HUDEP-2 (cell line): Measurements from ENCODE around the gene TPSD1.
"Not testable (repeated sequence)": the region's sequence is repeated elsewhere in the genome, so short reads cannot be mapped to it uniquely, and the experiment has no call there.

Experiments
- DNase-seq, 76 experiments: peaks; one replicate each; lab custom pipeline; 2025; ENCODE audit not compliant: unreplicated experiment in 76 of 76; lab: John Stamatoyannopoulos, UW

Gene TPSD1

GRCh38 chr16:1240436-1240835 is 15.4 kb upstream of the TPSD1 start, which contains the start of gene TPSAB1:
Gene TPSAB1 (plus strand): TSS chr16:1240705. CDS start chr16:1240939, 234 bp downstream.
- not testable (repeated sequence) for DNase-seq

DNA sequence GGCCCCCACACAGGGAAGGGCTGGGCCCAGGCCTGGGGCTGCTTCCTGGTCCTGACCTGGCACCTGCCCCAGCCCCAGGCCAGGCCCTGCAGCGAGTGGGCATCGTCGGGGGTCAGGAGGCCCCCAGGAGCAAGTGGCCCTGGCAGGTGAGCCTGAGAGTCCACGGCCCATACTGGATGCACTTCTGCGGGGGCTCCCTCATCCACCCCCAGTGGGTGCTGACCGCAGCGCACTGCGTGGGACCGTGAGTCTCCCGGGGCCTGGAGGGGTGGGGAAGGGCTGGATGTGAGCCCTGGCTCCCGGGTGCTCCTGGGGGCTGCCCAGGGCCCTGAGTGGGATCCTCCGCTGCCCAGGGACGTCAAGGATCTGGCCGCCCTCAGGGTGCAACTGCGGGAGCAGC is 14.8 kb upstream of the TPSD1 start:
- not testable (repeated sequence) for DNase-seq

DNA sequence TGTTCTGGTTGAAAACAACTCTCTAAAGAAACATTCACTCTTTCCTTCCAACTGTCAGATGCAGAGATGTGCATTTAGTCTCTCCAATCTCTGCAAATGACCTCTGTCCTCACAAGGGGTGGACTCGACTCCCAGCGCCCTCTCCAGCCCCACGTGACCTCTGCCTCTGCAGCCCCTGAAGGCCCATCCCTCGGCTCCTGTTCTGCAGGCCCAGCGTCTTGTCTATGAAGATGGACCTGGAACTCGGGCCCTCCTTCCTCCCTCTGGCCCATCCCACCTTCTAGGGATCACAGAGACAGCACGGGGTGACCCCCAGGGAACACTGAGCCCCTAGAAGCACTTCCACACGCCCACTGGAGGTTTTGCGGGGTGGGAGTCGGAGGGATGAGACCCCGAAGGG is 12.5 kb upstream of the TPSD1 start:
- peak in 2 of 76 experiments; percentile 11 to 27 for DNase-seq

GRCh38 chr16:1243907-1244850 is 11.7 kb upstream of the TPSD1 start:
- peak in 39 of 76 experiments; percentile 25 to 64 (median 44) for DNase-seq

GRCh38 chr16:1244881-1245280 is 11.0 kb upstream of the TPSD1 start:
- peak in 72 of 76 experiments; percentile 59 to 94 (median 85) for DNase-seq

GRCh38 chr16:1245452-1246020 is 10.3 kb upstream of the TPSD1 start:
- DNase-seq, result peak in 9 of 76 experiments; percentile 17 to 55 (median 44)

GRCh38 chr16:1247903-1248537 is 7.8 kb upstream of the TPSD1 start:
- not testable (repeated sequence) for DNase-seq

DNA sequence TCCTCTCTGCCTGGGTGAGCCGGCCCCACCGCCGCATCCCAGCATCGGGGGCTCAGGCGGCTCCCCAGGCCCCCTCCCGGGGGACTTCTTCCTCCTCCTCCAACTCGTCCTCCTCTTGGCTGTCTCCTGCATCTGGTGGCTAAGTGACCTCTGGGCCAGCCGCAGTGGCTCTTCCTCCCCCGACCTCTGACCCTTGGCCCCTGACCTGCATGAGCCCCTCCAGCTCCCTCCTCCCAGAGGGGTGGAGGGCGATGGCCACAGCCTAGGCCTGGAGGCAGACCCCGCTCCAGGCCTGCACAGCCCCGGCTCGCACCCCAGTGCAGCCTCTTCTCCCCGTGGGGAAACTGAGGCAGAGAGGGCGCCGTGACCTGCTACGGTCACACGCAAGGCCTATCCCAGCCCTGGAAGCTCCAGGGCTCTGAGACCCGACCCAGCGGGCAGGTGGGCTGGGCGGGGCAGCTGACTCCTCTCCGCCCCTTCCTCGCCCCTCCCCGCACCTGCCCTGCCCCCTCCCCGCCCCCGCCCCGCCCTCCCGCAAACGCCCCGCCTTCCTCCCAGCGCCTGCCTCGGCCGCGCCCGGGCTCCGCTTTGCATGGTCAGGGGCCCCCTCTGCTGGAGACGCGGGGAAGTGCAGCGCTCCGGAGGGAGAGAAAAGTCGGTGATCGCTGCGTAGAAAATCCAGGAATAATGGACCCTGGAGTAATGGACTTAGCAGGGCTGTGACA is 6.7 kb upstream of the TPSD1 start:
- not testable (repeated sequence) for DNase-seq

GRCh38 chr16:1253701-1254364 is 2.0 kb upstream of the TPSD1 start:
- DNase-seq, result not testable (repeated sequence)

DNA sequence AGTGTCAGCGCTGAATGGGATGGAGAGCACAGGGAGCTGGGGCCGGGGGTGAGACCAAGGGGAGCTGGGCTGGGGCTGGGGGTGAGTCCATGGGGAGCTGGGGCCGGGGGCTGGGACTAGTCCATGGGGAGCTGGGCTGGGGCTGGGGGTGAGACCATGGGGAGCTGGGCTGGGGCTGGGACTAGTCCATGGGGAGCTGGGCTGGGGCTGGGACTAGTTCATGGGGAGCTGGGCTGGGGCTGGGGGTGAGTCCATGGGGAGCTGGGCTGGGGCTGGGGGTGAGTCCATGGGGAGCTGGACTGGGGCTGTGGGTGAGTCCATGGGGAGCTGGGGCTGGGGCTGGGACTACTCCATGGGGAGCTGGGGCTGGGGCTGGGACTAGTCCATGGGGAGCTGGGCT is 1.0 kb upstream of the TPSD1 start:
- not testable (repeated sequence) for DNase-seq

GRCh38 chr16:1256296-1256873 is 516 bp downstream of the TPSD1 start:
- DNase-seq, result not testable (repeated sequence)

- DNase-seq, result no peak
Observed at GRCh38 chr16:1256874-1257322, 1.0 kb downstream of the TPSD1 start.

- no peak for DNase-seq
Observed at GRCh38 chr16:1257561-1258224, 1.8 kb downstream of the TPSD1 start.

DNA sequence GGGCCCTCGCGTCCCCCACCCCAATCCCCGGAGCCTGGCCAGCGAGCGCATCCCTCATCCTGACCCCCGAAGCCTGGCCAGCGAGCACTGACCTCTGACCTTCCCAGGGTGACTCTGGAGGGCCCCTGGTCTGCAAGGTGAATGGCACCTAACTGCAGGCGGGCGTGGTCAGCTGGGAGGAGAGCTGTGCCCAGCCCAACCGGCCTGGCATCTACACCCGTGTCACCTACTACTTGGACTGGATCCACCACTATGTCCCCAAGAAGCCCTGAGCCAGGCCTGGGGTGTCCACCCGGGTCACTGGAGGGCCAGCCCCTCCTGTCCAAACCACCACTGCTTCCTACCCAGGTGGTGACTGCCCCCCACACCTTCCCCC is 2.3 kb downstream of the TPSD1 start:
- peak in 6 of 76 experiments; percentile 18 to 28 (median 24) for DNase-seq

DNA sequence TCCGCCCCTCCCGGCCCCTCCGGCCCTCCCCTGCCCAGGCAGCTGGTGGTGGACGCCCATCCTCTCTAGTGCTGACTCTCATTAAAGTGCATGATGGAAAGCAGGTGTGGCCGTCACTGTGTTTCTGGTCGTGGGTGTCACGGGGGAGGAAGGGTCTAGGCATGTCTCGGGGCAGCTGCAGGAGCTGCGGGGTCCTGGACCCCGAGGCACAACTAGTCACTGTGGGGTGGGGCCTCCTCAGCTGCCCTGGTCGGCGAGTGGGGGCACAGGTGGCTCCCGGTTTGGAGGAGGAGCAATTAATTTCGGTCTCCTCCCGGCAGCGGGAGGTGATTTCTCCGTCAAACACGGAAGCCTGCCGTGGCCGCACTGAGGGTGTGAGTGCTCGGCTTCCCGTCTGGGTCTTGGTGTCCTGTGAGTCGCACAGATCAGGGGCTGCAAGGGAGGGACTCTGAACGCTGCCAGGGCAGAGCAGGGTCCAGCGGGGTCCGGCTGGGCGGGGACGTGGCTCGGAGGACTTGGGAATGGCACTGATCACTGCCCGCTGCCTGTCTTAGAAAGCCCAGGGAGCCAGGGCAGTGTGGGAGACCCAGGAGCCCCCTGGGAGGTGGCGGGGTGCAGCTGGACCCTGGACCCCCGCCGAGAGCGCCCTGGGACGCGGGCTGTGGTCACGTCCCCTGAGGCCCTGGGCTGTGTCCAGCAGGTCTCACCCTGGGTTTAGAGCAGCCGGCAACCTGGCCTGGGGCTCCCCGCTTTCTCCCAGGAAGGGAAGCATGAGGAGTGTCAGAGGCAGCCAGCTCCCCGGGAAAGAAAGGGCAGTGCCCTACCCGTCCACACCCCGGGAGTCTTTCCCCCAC is 3.3 kb downstream of the TPSD1 start:
- DNase-seq, result no peak

GRCh38 chr16:1259760-1260068 is 3.8 kb downstream of the TPSD1 start:
- DNase-seq, result no peak

DNA sequence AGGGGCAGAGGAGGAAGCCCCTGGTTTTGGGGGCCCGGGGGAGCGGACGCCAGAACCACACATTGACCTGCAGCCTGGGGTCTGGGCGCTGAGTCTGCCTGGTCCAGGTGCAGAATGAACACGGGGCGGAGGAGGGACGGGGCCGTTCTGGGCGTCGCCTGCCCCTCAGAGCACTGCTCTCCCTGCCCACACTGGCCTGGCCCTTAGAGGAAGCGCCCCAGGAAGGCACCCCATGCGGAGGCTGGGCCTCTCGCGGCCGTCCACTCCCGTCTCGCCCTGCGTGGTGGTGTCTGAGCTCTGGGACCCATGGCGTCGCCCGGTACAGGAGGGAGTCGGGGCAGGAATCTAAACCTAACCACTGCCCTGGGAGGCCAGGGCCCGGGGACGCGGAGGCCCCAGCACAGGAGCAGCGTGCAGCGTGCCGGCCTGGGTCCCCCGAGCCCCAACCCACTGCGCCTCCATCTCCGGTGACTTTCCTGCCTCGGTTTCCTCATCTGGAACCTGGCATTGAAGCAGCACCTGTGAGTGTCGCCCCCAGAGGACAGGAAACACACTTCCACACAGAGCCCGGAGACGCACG is 4.3 kb downstream of the TPSD1 start:
- DNase-seq, result no peak
